IPS-NIHi7 (cell line): ENCODE results near the gene B3GLCT.

Experiments used
- DNase-seq: peaks from one replicate; pipeline ENCODE4 v3.0.0; 2012; ENCODE audit warnings: mixed read lengths; ENCODE audit errors: extremely low spot score

Gene B3GLCT

DNA sequence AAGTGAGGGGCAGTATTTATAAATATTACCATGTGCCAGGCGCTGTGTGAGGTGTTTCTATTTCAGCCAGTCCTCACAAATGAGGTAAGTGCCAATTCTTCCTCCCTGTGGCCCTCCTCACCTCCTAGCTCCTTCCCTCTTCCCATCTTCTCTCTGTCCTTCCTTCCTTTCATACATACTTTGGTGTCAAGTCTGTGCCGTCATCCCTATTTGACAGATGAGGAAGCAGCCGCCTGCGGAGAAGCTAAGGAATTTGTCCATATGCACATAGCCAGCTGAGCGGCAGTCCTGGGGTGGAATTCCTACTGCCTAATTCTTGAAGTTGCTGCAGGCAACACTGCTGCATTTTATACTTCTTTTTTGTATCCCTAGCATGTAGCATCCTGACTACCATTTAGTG lies 150.8 kb downstream of the B3GLCT start:
- no peak for DNase-seq

DNA sequence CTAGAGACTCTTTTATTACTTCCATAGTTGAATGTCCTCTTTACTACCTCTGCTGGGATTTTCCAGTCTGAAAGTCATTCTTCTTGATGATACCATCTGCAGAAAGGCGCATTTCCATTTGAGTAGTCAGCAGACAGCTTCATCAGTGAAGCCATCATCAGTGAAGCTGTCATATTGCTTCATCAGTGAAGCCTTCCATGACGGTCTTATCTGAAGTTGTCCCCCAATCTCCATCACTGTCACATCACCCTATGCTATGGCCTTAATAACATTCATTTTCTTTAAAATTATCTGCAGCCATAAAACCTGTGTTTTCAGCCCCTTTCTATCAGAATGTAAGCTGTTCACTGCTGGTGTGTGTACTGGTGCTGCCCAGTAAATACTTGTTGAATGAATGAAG lies 151.6 kb downstream of the B3GLCT start:
- DNase-seq, result no peak

DNA sequence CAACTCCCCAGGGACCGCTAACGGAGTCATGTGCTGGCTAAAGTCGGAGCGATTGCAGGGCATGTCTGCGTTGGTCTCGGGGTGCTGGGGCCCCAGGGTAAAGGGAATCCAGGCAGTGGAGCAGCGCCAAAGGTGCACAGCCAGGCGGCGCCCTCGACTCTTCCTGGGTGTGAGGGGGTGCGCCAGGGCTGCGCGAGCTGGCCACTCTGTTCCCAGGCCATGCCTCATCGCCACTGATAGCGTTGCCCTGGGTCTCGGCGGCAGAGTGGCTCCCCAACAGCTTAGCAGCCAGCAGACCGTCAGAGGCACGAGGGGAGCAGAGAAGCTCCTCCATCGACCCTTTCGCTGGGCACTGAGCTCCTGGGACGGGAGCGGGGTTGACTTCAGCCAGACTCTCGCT lies 152.7 kb downstream of the B3GLCT start:
- DNase-seq, result no peak

DNA sequence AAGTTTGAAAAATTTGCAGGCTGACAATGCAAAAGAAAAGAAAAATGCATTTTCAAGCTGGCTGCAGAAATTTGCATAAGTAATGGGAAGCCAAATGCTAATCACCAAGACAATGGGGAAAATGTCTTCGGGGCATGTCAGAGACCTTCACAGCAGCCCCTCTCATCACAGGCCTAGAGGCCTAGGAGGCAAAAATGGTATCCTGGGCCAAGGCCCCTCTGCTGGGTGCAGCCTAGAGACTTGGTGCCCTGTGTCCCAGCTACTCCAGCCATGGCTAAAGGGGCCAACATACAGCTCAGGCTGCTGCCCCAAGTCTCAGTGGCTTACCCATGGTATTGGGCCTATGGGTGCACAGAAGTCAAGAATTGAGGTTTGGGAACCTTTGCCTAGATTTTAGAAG lies 155.2 kb downstream of the B3GLCT start:
- no peak for DNase-seq

DNA sequence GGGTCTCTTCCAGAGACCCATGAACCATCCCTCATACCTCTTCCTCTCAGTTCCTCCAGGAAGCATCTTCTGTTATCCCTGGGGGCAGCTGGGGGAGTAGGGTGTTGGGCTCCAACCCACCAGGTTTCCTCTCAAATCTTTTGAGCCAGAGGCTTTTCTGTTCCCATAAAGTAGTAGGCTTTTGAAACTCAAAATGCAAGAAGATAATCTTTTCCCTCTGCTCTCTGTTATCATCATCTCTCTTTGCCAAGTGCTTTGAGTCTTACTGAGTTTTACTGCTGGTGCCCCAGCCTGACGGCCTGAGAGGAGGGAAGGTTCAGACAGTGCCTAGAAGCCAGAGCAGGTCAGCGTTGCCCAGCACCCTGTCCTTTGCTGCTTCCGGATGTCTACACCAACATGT lies 157.2 kb downstream of the B3GLCT start:
- no peak for DNase-seq

DNA sequence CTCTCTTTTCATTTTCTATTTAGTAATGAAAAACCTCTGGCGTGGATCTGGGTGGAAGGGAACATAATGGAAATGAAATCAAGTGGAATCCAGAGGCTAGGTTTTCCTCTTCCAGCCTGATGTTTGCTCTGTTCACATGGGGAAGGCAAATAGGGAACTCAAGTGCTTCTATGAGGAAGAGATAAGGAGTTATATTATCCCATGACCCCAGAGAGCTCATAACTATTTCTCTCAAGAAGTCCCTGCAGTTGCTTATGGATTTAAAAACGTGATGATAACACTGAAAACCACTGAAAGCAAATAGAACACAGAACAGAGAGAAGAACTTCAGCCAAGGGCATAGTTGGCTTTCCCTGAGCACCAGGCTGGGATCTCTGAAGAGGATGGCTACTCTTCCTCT lies 157.8 kb downstream of the B3GLCT start:
- no peak for DNase-seq

DNA sequence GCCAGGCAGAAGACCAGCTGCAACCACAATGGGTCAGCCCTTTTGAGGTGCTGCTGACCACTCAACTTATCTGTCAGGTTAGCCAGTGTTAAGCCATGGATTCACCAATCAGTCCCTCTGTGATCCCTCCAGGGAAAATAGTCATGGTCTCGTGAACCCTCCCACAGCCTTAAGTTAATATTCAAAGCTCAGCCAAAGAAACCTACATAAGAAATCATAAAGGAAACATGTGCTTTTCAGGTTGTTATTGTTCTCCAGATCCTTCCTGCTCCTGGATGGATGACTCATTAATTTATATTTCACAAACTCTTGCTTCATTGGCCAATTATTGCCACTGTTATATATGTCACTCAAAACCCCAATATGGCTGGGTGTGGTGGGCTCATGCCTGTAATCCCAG lies 161.9 kb downstream of the B3GLCT start:
- DNase-seq, result no peak

DNA sequence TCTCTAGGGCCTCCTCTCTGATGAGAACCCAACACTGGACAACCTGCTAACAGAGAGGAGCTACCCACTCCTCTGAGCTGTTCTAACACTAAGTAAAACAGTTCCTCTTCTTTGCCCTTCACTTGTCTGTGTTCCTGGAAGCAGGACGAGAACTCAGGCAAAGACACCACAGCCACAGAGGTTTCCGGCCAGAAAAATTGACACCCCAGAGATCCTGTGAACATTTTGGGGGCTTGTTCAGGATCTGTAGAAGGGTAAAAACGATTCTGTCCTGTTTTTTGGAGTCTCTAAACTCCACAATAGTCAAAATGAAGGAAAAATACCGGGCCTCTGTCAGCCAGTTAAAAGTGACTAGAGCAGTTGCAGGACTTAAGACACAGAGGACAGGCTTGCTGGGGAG lies 165.9 kb downstream of the B3GLCT start:
- no peak for DNase-seq

DNA sequence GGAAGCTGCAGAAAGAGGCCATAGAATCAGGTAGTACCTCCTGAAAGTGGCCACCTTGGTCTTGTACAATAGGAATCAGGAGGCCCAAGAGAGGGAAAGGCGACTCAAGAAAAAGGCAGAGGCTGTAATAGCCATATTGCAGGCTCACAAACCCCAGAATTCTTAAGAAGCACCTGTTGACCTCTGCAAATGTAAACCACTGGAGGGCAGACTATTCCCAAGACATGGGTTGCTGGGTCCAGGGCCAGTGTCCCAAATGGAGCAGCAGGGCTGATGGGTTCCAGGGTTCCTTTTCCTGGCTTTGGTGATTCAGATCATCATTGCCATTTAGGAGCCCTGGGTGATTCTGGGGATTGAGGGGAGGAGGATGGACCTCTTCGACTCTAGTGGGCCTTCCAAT lies 167.6 kb downstream of the B3GLCT start:
- peak; percentile 45 for DNase-seq

DNA sequence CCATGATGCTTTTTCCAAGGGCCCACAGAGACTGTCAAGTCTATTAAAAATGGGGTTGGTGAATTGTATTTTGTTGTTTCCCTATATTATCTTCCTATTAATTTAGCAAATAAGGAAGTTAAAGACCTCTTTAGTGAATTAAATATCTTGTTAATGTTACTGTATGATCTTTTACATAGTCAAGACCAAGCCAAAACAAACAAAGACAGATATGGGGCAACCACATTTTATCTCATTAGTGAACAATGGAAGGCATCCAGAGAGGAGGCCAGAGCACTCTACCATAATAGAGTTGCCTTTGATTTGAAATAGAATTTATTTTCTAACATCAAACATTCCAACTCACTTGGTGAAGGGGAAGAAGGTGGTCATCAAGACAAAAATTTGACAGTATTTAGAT lies 169.4 kb downstream of the B3GLCT start:
- DNase-seq, result no peak

DNA sequence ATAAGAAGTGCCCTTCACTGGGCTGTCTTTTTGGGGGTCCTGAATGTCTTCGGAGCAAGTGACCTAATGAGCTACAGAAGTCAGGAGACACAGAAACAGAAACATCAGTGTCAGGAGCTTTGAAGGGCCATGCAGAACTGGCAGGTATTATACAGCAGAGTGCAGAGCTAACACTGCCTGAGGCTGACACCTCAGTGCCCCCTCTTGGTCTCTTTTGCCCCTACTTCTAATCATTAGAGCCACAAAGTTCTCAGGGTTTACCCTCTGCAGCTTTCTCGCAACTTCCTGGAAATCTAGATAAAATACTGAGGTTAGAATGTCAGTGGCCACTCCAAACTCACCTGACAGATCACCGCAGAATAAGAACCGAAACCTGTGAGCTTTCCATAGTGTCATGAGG lies 172.7 kb downstream of the B3GLCT start:
- DNase-seq, result peak; percentile 41

DNA sequence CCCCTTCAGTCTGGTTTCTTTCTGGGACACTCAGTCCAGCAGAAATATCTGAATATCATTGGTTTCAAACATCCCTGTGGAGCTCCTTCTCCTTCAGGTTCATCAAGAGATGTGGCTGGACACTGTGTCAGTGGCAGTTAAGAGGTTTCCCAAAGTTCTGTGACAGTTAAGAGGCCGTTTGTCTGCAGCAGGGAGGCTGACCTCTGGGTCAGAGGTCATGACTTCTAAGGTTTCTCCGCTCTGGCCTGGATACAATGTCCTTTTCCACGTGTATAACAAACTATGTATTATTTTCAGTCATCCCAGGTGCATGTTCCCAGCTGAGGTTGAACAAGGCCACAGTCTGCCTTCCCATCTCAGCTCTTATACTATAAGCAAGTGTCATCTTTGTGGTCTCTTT lies 174.9 kb downstream of the B3GLCT start:
- DNase-seq, result no peak

DNA sequence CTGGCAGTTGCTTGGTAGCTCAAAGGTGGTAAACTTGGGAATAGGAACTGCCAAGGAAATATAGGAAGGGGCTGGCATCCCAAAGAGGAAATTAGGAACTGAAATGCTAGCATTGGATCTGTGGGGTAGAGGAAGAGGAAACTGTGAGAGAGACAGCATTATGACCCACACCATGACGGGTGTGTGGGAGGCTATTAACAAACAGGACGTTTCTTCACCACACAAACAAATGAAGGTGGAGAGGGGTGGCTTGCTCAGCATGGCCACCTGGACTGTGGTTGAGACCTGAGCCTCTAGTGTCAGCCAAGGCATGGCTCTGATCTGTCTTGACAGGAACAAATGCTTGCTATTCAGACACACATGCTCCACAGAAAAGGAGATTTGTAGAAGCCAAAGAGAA lies 178.2 kb downstream of the B3GLCT start:
- no peak for DNase-seq

DNA sequence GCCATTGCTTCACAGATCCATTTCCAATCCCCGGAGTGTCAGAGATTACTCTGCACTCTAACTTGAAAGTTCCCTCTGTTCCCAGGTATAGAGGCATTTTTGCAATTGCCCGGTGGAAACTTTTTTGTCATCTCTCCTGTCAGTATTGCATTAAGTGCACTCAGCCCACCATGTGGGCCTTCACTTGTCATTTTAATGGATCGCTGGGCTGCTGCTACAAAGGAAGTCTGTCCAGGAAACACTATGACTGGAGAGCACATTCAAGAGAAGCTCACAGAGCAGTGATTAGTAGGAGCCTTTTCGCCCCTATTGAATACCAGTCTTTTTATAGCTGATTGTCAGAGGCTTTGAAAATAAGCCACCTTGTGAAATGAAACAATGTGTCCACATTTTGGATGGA lies 180.9 kb downstream of the B3GLCT start:
- no peak for DNase-seq
